ENCODE measurements around the gene MEIOSIN. TPM values are rescaled to one million over a fixed set of nuclear protein-coding genes. Genes with fewer than 3 reads are reported as not detected.

MEIOSIN gene
- total RNA-seq, 4 donors from 2014 or later: not detected

DNA sequence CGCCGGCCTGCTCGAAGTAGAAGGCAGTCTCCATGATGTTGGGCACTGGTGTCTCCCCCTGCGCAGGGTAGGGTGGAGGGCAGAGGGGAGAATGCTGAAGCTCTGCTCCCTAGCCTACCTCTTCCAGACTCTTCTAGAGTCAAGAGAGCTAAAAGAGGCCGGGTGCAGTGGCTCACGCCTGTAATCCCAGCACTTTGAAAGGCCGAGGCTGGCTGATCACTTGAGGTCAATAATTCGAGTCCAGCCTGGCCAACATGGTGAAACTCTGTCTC is 71.7 kb downstream of the MEIOSIN start:
- TF ChIP-seq, protein P1, sequence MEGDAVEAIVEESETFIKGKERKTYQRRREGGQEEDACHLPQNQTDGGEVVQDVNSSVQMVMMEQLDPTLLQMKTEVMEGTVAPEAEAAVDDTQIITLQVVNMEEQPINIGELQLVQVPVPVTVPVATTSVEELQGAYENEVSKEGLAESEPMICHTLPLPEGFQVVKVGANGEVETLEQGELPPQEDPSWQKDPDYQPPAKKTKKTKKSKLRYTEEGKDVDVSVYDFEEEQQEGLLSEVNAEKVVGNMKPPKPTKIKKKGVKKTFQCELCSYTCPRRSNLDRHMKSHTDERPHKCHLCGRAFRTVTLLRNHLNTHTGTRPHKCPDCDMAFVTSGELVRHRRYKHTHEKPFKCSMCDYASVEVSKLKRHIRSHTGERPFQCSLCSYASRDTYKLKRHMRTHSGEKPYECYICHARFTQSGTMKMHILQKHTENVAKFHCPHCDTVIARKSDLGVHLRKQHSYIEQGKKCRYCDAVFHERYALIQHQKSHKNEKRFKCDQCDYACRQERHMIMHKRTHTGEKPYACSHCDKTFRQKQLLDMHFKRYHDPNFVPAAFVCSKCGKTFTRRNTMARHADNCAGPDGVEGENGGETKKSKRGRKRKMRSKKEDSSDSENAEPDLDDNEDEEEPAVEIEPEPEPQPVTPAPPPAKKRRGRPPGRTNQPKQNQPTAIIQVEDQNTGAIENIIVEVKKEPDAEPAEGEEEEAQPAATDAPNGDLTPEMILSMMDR (IDR thresholded peaks at IDR 0.05; ENCODE audit: low read depth): no peak

DNA sequence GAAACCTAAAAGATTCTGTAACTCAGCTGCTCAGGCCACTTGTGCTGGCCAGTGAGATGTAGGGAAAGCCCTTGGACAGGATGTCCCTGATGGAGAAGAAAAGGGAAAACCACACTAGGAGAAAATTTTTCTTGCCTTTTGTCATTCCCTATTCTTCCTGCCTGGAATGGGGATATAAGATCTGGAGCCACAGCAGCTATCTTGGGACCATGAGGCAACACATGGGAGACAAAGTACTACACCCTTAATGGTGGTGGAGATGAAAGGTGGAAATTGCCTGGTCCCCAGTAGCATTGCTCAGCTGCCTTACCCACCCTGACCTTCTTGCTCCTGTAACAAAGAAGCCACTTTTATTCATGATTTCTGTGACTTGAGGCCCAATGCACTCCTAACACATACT is 72.5 kb downstream of the MEIOSIN start:
- TF ChIP-seq, protein P1 (IDR thresholded peaks at IDR 0.05; ENCODE audit: low read depth): no peak

DNA sequence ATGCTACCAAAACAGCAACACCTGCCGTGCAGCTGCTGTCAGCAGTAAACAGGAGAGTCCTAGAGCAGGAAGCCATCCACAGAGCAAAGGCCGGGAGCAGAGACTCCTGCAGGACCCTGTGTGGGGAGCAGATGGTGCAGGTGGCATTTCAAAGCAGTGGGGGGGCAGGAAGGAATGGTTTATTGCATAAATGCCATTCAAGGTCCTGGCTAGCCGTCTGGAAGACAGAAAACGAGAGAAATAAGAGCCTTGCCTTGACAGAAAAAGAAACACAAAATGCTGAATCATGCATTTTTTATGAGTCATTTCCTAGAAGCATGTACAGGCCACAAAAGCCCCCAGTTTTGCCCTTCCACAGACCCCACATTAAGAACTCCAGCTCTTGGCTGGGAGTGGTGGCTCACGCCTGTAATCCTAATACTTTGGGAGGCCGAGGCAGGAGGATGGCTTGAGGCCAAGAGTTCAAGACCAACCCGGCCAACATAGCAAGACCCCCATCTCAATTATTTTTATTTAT is 76.5 kb downstream of the MEIOSIN start:
- TF ChIP-seq, protein P1 (IDR thresholded peaks at IDR 0.05; ENCODE audit: low read depth): no peak

DNA sequence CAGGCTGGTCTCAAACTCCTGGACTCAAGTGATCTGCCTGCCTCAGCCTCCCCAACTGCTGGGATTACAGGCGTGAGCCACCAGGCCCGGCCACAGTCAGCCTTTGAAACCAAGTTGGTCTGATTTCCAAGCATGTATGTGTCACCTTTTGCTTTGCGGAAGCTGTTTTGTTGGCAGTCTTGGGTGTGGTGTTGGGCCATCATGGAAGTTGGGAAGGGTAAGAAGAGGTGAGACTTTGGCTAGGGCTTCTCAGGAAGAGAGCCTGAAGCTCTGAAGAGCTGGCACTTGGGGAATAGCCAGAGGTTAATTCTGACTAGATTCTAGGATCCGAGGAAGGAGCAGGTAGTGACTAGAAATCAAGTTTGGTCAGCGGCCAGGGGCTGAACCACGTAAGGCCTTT is 79.1 kb downstream of the MEIOSIN start:
- TF ChIP-seq, protein P1 (IDR thresholded peaks at IDR 0.05; ENCODE audit: low read depth): no peak

Other genes starting within 250 kb of the MEIOSIN start
- 10 to 100 TPM in 2 of 4 donors, 1 to 10 TPM in 2; 5.3 to 11.5 (median 9.9) TPM for gene RTN2, start 236.4 kb upstream of the MEIOSIN start, total RNA-seq
- gene PPM1N, start 235.0 kb upstream of the MEIOSIN start, total RNA-seq: 1 to 10 TPM in 3 of 4 donors, not detected in 1; 1.3 to 2.0 (median 2.0) TPM
- 10 to 100 TPM; 24.9 to 44.5 (median 40.5) TPM for gene VASP, start 226.0 kb upstream of the MEIOSIN start, total RNA-seq
- 10 to 100 TPM in 1 of 4 donors, 1 to 10 TPM in 3; 2.7 to 11.6 (median 6.4) TPM for gene OPA3, start 148.6 kb upstream of the MEIOSIN start, total RNA-seq
- 10 to 100 TPM in 1 of 4 donors, 1 to 10 TPM in 3; 2.0 to 10.4 (median 5.9) TPM for gene GPR4, start 131.2 kb upstream of the MEIOSIN start, total RNA-seq
- 10 to 100 TPM in 3 of 4 donors, 1 to 10 TPM in 1; 5.4 to 32.6 (median 20.7) TPM for gene EML2, start 94.0 kb upstream of the MEIOSIN start, total RNA-seq
- gene GIPR, start 65.2 kb upstream of the MEIOSIN start, total RNA-seq: 10 to 100 TPM in 1 of 4 donors, 1 to 10 TPM in 2, under 1 TPM in 1; 0.34 to 20.0 (median 1.4) TPM
- 100 to 1,000 TPM; 117 to 159 (median 152) TPM for gene SNRPD2, start 41.5 kb upstream of the MEIOSIN start, total RNA-seq
- gene QPCTL, start 40.8 kb upstream of the MEIOSIN start, total RNA-seq: 1 to 10 TPM; 1.3 to 8.5 (median 3.3) TPM
- 10 to 100 TPM in 1 of 4 donors, 1 to 10 TPM in 3; 5.1 to 12.1 (median 6.0) TPM for gene FBXO46, start 2.5 kb upstream of the MEIOSIN start, total RNA-seq
- gene SIX5, start 35.8 kb downstream of the MEIOSIN start, total RNA-seq: 10 to 100 TPM in 1 of 4 donors, 1 to 10 TPM in 3; 4.2 to 20.3 (median 6.9) TPM
- 10 to 100 TPM in 3 of 4 donors, 1 to 10 TPM in 1; 7.0 to 39.2 (median 18.6) TPM for gene DMPK, start 49.1 kb downstream of the MEIOSIN start, total RNA-seq
- gene DMWD, start 59.4 kb downstream of the MEIOSIN start, total RNA-seq: 10 to 100 TPM in 3 of 4 donors, 1 to 10 TPM in 1; 8.3 to 58.4 (median 16.6) TPM
- not detected for gene RSPH6A, start 81.9 kb downstream of the MEIOSIN start, total RNA-seq
- gene SYMPK, start 129.7 kb downstream of the MEIOSIN start, total RNA-seq: 10 to 100 TPM; 15.7 to 50.5 (median 28.8) TPM
- gene FOXA3, start 130.9 kb downstream of the MEIOSIN start, total RNA-seq: not detected
- 10 to 100 TPM in 2 of 4 donors, 1 to 10 TPM in 2; 2.9 to 24.5 (median 10.9) TPM for gene IRF2BP1, start 152.7 kb downstream of the MEIOSIN start, total RNA-seq
- gene MYPOP, start 169.2 kb downstream of the MEIOSIN start, total RNA-seq: 1 to 10 TPM; 1.7 to 3.3 (median 2.5) TPM
- not detected for gene NANOS2, start 181.3 kb downstream of the MEIOSIN start, total RNA-seq
- 1 to 10 TPM in 3 of 4 donors, under 1 TPM in 1; 0.68 to 9.2 (median 1.9) TPM for gene NOVA2, start 240.4 kb downstream of the MEIOSIN start, total RNA-seq

Data from subcutaneous adipose tissue (tissue), 4 donors.